ENCODE data around the gene RGL2. TPM values are rescaled to one million over a fixed set of nuclear protein-coding genes. Genes with fewer than 3 reads are reported as not detected.

Gene RGL2
- total and polyA plus RNA-seq, 2 of the 4 experiments (the other 2 are of a cell fraction), result 4.1 to 26.9 TPM

GRCh38 chr6:33278810-33279209 is 19.9 kb downstream of the RGL2 start:
- Histone ChIP-seq H3K4me1 (ENCODE audit: control insufficient read depth, insufficient read depth, low read length) (peaks cover 12% of the 10 kb centered on the region), H3K36me3 (ENCODE audit: control insufficient read depth, insufficient read depth, low read length) (peaks cover 66% of the 10 kb centered on the region), H3K4me3 (ENCODE audit: insufficient read depth, low read depth, low read length) (no peak overlapping the region)

More at GRCh38 chr6:33278810-33279209, 19.9 kb downstream of the RGL2 start:
- Histone ChIP-seq H4K5ac (ENCODE audit: low read depth, low read length) (no peak overlapping the region), H2AK5ac (ENCODE audit: low read depth, low read length) (no peak overlapping the region), H3K79me1 (ENCODE audit: low read depth in 1 of 2, low read length in 2 of 2) (peaks cover 21 to 50% of the 10 kb centered on the region in 2 experiments), H2BK20ac (ENCODE audit: low read depth, low read length) (no peak overlapping the region), H4K91ac (ENCODE audit: insufficient read depth, low read depth, low read length) (no peak overlapping the region), H2BK15ac (ENCODE audit: low read depth, low read length) (no peak overlapping the region), H4K20me1 (ENCODE audit: insufficient read depth, low read length) (peaks cover 61% of the 10 kb centered on the region), H2AK9ac (replicated peaks; ENCODE audit: low read depth, low read length, poor library complexity) (no peak overlapping the region), H2BK5ac (ENCODE audit: low read depth, low read length, poor library complexity, severe bottlenecking) (no peak overlapping the region), H3K14ac (replicated peaks; ENCODE audit: low read depth, low read length) (no peak overlapping the region), H3K18ac (ENCODE audit: low read depth, low read length) (no peak overlapping the region), H3K9me1 (ENCODE audit: insufficient read depth, low read length) (peaks cover 6% of the 10 kb centered on the region), H3K27ac (ENCODE audit: insufficient read depth, low read length) (no peak overlapping the region), H3K56ac (ENCODE audit: extremely low read depth, insufficient read depth, low read length) (no peak overlapping the region), H2BK120ac (ENCODE audit: low read depth, low read length) (no peak overlapping the region), H3K23ac (ENCODE audit: low read depth, low read length) (no peak overlapping the region), H3K4me2 (ENCODE audit: low read depth, low read length) (no peak overlapping the region), H3K27me3 (ENCODE audit: control insufficient read depth, insufficient read depth, low read length) (no peaks in the 10 kb centered on the region), H2AFZ (replicated peaks; ENCODE audit: low read length, poor library complexity) (no peak overlapping the region), H3K9ac (ENCODE audit: low read depth, low read length) (no peak overlapping the region), H3K9me3 (ENCODE audit: control insufficient read depth, insufficient read depth, low read length) (no peaks in the 10 kb centered on the region), H3K4ac (ENCODE audit: low read depth, low read length) (no peak overlapping the region), H4K8ac (ENCODE audit: low read depth in 2 of 2, low read length in 2 of 2) (no peak overlapping the region)
- intact Hi-C loops (cut with micrococcal nuclease), result no loop called here
- ChIA-PET POLR2A (ENCODE audit: unreplicated experiment) (interaction anchor here (1.8 kb wide), 1 partner anchor 10 kb away, joined by 10 read pairs; the partner anchor contains the start of genes PFDN6 and WDR46), CTCF (no interaction called here)
- dilution Hi-C loops (cut with HindIII; ENCODE audit: low sequenced_read_pairs, unreplicated experiment), result no loop called here
- no TSS peak for BruUV-seq (replicated peaks)
- no peak for DNase-seq
- in situ Hi-C loops (cut with MboI; ENCODE audit: low sequenced_read_pairs), result no loop called here
- ATAC-seq (ENCODE audit: low read depth), result no peak
- WGBS, 2 experiments (ENCODE audit: extremely low coverage in 2 of 2, insufficient read length in 1 of 2), result no CpG with 5 or more reads among the region's 3 CpGs
- TF ChIP-seq CHD1 (IDR thresholded peaks at IDR 0.05; ENCODE audit: low read depth, low read length) (no peak), RFX5 (IDR thresholded peaks at IDR 0.05; ENCODE audit: low read depth, low read length) (no peak), FOS (IDR thresholded peaks at IDR 0.05; ENCODE audit: low read depth, low read length) (no peak), CTCF (conservative IDR thresholded peaks at IDR 0.05; ENCODE audit: low read depth, low read length) (no peak), RCOR1 (IDR thresholded peaks at IDR 0.05; ENCODE audit: insufficient replicate concordance, low read length) (no peak), CEBPB (IDR thresholded peaks at IDR 0.05; ENCODE audit: low read depth, low read length) (no peak), MAFK (IDR thresholded peaks at IDR 0.05; ENCODE audit: low read depth, low read length) (no peak), ELK1 (IDR thresholded peaks at IDR 0.05; ENCODE audit: borderline replicate concordance, low read depth, low read length) (no peak), MAZ (IDR thresholded peaks at IDR 0.05; ENCODE audit: borderline replicate concordance, low read depth, low read length) (no peak), RAD21 (IDR thresholded peaks at IDR 0.05; ENCODE audit: low read length) (no peak), POLR2A (IDR thresholded peaks at IDR 0.05; ENCODE audit: low read depth, low read length) (no peak), NFE2L2 (IDR thresholded peaks at IDR 0.05; ENCODE audit: low read depth, low read length) (no peak), SMC3 (IDR thresholded peaks at IDR 0.05; ENCODE audit: low read depth, low read length) (no peak), BHLHE40 (IDR thresholded peaks at IDR 0.05; ENCODE audit: low read depth, low read length) (no peak), MXI1 (IDR thresholded peaks at IDR 0.05; ENCODE audit: borderline replicate concordance, low read depth, low read length) (no peak), USF2 (IDR thresholded peaks at IDR 0.05; ENCODE audit: low read depth, low read length) (no peak)

All from IMR-90 (cell line).